GM21717 (cell line): ENCODE measurements around the gene COX8A.

Source experiments
- ATAC-seq: cut with Tn5 transposase; IDR thresholded peaks from one replicate; pipeline ENCODE4 v1.9.1; 2021; ENCODE audit warnings: mild to moderate bottlenecking, moderate library complexity; ENCODE audit not compliant: unreplicated experiment

Gene COX8A

GRCh38 chr11:64019106-64020037, 45.0 kb downstream of the COX8A start:
- no peak for ATAC-seq

DNA sequence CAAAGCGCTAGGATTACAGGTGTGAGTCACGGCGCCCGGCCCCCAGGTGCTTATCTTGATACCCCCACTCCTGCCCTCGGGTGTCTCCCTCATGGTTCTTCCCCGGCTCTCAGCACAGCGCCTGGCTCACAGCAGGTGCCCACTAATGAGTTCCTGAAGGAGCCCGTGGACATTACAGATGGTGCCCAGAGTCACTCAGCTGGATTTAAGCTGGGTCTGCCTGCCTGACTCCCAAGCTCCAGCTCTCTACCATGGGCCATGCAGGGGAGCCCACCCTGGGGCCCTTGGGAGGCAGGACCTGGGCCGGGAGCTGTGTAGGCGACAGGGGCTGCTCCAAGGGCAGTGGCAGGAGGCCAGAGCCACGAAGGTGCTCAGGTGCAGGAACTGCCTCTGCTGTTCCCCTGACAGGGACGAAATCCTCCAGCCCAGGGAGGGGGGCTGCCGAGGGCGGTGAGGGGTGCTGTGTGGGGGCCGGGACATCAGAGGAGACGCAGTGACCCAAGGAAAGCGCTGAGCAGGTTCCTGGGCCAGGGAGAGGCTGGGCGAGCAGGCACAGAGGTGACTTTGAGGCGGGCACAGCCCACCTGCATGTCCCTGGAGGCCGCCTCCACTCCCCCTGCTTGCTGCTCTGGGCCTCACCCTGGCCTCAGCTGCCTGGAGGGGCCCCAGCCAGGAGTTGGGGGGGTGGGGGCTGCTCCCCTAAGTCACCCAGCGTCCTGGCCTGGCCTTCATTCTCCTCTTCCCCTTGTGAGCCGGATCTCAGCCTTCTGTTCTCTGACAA, 46.7 kb downstream of the COX8A start:
- ATAC-seq = no peak

- ATAC-seq = no peak
Observed at GRCh38 chr11:64021757-64022093, 47.3 kb downstream of the COX8A start.

GRCh38 chr11:64022125-64022784, 47.8 kb downstream of the COX8A start:
- ATAC-seq = no peak

DNA sequence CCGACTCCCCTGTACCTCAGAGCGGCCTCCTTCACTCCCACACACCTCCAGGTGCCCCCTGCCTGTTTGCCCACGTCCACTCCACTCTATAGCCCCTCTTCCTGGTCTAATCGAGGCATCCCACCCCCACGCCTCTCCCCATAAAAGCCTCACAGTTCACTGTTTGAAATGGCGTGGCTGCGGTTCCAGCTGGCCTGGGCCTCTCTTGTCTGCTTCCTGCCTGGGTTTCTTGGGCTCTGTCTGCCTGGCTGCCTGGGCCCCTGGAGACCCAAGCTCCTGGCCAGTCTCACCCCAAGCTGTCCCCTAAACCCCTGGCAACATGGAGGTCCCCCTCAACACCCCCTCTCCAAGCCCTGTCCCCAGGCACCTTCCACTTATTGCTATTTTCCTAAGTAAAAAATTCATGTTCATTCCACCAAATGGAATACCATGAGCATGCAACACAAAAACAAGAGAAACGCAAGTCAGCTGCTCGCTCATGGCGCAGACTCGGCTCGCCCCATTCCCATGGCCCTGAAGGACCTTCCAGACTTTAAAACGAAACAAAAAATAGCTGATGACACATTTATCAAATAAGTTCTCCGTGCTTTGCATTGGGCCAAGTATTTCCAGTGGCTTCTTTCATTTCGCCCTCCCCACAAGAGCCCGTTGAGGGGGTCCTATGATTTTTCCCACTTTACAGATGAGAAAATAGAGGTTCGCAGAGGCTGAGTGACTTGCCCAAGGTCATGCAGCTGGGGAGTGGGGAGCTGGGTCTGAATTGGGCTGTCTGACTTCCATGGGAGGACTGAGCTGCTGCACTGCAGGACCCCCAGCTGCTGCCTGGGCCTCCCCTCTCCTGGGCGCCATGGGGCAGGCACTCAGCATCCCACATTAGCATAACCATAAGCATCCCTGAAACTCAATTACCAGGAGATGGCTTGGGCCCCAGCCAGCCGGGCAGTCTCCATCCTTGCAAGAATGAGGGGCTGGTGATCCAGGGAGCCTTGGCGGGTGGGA, 49.6 kb downstream of the COX8A start:
- ATAC-seq = no peak

DNA sequence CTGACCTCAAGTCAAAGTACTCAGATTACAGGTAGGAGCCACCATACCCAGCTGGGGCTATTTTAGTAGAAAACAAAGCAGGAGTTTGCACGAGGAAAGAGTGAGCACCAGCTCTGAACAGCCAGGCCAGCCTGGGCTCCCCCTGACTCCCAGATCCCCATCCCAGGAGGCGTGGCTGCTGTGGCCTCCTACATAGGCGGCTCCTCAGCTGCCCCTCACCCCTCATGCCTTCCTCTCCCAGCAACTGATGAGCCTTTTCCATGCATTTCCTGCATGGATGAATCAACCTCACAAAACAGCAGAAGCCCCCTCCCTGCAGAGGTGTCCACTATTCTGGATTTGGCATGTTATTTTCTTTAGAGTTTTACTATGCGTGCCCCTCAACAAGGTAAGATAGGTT, 50.8 kb downstream of the COX8A start:
- no peak for ATAC-seq
